Loucy (cell line): ENCODE results near the gene HIRA.

ENCODE experiments used
- H2AFZ ChIP-seq: fragments of 200-600 bp; sonication (generic); 2 replicates; pipeline ENCODE4 v1.6.0; 2016; ENCODE audit warnings: antibody characterized with exemption, mild to moderate bottlenecking, low read length, moderate library complexity
- H3F3A ChIP-seq: fragments of 200-600 bp; 2 replicates; pipeline ENCODE4 v1.6.0; 2016; ENCODE audit warnings: antibody characterized with exemption, low read depth, mild to moderate bottlenecking
- H3K27me3 ChIP-seq: fragments of 200-600 bp; sonication (generic); 2 replicates; pipeline ENCODE4 v1.6.1; 2014; ENCODE audit warnings: low read length, mild to moderate bottlenecking; ENCODE audit not compliant: insufficient read depth, poor library complexity, severe bottlenecking
- H3K36me3 ChIP-seq: fragments of 200-600 bp; sonication (generic); 2 replicates; pipeline ENCODE4 v1.6.1; 2016; ENCODE audit warnings: low read length; ENCODE audit not compliant: insufficient read depth
- H3K4me1 ChIP-seq: fragments of 200-600 bp; sonication (generic); 2 replicates; pipeline ENCODE4 v1.5.1; 2014; ENCODE audit warnings: low read length, mild to moderate bottlenecking; ENCODE audit not compliant: insufficient read depth, poor library complexity, severe bottlenecking
- H3K4me2 ChIP-seq: fragments of 200-600 bp; sonication (generic); 2 replicates; pipeline ENCODE4 v1.6.0; 2014; ENCODE audit warnings: antibody characterized with exemption, low read length, low read depth, mild to moderate bottlenecking; ENCODE audit not compliant: poor library complexity, severe bottlenecking
- H3K4me3 ChIP-seq: fragments of 200-600 bp; sonication (generic); 2 replicates; pipeline ENCODE4 v1.5.1; 2014; ENCODE audit warnings: low read length, mild to moderate bottlenecking, mixed read lengths; ENCODE audit not compliant: poor library complexity, severe bottlenecking
- H3K79me2 ChIP-seq: fragments of 200-600 bp; sonication (generic); 2 replicates; pipeline ENCODE4 v1.6.1; 2014; ENCODE audit warnings: low read length; ENCODE audit not compliant: insufficient read depth
- H3K9ac ChIP-seq: fragments of 200-600 bp; sonication (generic); 2 replicates; pipeline ENCODE4 v1.6.0; 2014; ENCODE audit warnings: mild to moderate bottlenecking, low read depth, low read length, moderate library complexity; ENCODE audit not compliant: poor library complexity, severe bottlenecking
- H3K9me2 ChIP-seq: fragments of 200-600 bp; sonication (generic); replicated peaks from 2 replicates; pipeline ENCODE4 v1.6.1; 2016; ENCODE audit warnings: low read depth, low read length, mixed read lengths
- H3K9me3 ChIP-seq: fragments of 200-600 bp; sonication (generic); 2 replicates; pipeline ENCODE4 v1.6.1; 2014; ENCODE audit warnings: mild to moderate bottlenecking, antibody characterized with exemption, low read length, low read depth; ENCODE audit not compliant: insufficient read depth
- H4K20me1 ChIP-seq: fragments of 200-600 bp; sonication (generic); 2 replicates; pipeline ENCODE4 v1.6.0; 2014; ENCODE audit warnings: antibody characterized with exemption, low read length, mild to moderate bottlenecking; ENCODE audit not compliant: insufficient read depth, poor library complexity, severe bottlenecking
- EZH2phosphoT487 ChIP-seq: fragments of 200-600 bp; IDR thresholded peaks from 2 replicates; pipeline ENCODE4 v1.6.1; 2018; ENCODE audit warnings: antibody characterized with exemption, mild to moderate bottlenecking, moderate library complexity, borderline replicate concordance
- TF ChIP-seq, protein P1 (sequence below): fragments of 200-600 bp; sonication (generic); conservative IDR thresholded peaks from 2 replicates; pipeline ENCODE4 v1.5.1; 2014; ENCODE audit warnings: mild to moderate bottlenecking, antibody characterized with exemption, low read length

The HIRA gene, protein sequence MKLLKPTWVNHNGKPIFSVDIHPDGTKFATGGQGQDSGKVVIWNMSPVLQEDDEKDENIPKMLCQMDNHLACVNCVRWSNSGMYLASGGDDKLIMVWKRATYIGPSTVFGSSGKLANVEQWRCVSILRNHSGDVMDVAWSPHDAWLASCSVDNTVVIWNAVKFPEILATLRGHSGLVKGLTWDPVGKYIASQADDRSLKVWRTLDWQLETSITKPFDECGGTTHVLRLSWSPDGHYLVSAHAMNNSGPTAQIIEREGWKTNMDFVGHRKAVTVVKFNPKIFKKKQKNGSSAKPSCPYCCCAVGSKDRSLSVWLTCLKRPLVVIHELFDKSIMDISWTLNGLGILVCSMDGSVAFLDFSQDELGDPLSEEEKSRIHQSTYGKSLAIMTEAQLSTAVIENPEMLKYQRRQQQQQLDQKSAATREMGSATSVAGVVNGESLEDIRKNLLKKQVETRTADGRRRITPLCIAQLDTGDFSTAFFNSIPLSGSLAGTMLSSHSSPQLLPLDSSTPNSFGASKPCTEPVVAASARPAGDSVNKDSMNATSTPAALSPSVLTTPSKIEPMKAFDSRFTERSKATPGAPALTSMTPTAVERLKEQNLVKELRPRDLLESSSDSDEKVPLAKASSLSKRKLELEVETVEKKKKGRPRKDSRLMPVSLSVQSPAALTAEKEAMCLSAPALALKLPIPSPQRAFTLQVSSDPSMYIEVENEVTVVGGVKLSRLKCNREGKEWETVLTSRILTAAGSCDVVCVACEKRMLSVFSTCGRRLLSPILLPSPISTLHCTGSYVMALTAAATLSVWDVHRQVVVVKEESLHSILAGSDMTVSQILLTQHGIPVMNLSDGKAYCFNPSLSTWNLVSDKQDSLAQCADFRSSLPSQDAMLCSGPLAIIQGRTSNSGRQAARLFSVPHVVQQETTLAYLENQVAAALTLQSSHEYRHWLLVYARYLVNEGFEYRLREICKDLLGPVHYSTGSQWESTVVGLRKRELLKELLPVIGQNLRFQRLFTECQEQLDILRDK

DNA sequence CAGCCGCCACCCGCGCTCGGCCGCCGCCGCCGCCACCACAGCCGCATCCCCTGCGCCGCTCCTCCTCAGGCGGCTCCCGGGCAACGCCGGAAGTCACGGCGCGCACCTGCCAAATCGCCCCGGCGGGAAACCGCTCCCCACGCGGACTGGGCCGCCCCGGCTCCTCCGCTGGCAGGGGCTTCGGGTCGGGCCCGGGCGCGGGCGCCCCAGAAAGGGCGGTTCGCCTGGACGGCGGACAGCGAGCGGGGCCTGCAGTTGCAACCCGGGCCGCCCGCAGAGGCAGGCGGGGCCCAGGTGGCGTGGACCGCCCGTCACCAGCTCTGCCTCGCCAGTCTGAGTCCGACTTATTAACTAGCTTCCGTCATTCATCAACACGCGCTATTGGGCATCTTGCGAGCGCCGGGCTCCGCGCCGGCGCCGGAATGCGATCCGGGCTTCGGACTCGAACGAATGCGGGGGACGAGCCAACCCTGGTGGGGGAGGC lies at the start of gene HIRA:
Gene HIRA (minus strand): TSS at position 85 of the 484 bp plus-strand sequence. CDS start 257 bp downstream, outside the sequence.
- H3K79me2 ChIP-seq: peaks cover 59% of the 10 kb centered on the region
- no peaks in the 10 kb centered on the region for H3F3A ChIP-seq
- peak within 1 kb of the TSS; percentile 93 for H3K4me3 ChIP-seq
- peak within 1 kb of the TSS; percentile 96 for H3K9ac ChIP-seq
- TF ChIP-seq, protein P1, sequence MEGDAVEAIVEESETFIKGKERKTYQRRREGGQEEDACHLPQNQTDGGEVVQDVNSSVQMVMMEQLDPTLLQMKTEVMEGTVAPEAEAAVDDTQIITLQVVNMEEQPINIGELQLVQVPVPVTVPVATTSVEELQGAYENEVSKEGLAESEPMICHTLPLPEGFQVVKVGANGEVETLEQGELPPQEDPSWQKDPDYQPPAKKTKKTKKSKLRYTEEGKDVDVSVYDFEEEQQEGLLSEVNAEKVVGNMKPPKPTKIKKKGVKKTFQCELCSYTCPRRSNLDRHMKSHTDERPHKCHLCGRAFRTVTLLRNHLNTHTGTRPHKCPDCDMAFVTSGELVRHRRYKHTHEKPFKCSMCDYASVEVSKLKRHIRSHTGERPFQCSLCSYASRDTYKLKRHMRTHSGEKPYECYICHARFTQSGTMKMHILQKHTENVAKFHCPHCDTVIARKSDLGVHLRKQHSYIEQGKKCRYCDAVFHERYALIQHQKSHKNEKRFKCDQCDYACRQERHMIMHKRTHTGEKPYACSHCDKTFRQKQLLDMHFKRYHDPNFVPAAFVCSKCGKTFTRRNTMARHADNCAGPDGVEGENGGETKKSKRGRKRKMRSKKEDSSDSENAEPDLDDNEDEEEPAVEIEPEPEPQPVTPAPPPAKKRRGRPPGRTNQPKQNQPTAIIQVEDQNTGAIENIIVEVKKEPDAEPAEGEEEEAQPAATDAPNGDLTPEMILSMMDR: no peak
- no peak for TF ChIP-seq EZH2phosphoT487
- H3K36me3 ChIP-seq: peaks cover 12% of the 10 kb centered on the region; the same call in 1 of the 2 replicates
- peaks cover 32% of the 10 kb centered on the region for H3K4me1 ChIP-seq
- peak within 1 kb of the TSS; percentile 89 for H2AFZ ChIP-seq
- no peaks in the 10 kb centered on the region for H3K9me2 ChIP-seq
- H3K9me3 ChIP-seq: no peaks in the 10 kb centered on the region
- H3K27me3 ChIP-seq: no peaks in the 10 kb centered on the region
- H4K20me1 ChIP-seq: peaks cover 35% of the 10 kb centered on the region
- H3K4me2 ChIP-seq: peak within 1 kb of the TSS; percentile 85

DNA sequence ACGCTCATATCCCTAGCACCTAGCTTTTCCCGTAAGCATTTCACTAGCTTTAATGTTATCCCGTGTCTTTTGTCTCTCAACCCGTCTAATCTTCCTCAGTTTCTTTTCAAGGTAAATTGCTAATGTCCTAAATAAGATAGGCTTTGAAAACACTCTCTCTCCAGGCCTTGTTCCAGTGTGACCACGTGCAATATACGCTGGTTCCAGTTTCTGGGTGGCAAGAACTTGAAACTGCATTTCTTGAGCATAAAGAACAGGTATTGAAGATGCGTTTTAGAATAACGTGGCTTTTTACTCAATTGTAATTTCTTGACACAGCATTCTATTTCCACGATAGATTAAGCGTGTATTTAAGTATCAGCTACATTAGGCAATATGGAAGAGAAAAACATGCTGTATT lies 49.3 kb upstream of the HIRA start:
- Histone ChIP-seq H3K9ac (peak overlapping the region; percentile 74), H3F3A (no peaks in the 10 kb centered on the region), H3K4me2 (peak overlapping the region; percentile 76), H3K4me3 (peak overlapping the region; percentile 82), H3K4me1 (peaks cover 31% of the 10 kb centered on the region), H3K79me2 (peaks cover 87% of the 10 kb centered on the region), H3K27me3 (no peaks in the 10 kb centered on the region), H4K20me1 (peaks cover 28% of the 10 kb centered on the region), H3K36me3 (peaks cover 31% of the 10 kb centered on the region), H3K9me3 (no peaks in the 10 kb centered on the region), H3K9me2 (no peaks in the 10 kb centered on the region), H2AFZ (no peak overlapping the region)
- TF ChIP-seq, protein P1: no peak
- no peak for TF ChIP-seq EZH2phosphoT487

DNA sequence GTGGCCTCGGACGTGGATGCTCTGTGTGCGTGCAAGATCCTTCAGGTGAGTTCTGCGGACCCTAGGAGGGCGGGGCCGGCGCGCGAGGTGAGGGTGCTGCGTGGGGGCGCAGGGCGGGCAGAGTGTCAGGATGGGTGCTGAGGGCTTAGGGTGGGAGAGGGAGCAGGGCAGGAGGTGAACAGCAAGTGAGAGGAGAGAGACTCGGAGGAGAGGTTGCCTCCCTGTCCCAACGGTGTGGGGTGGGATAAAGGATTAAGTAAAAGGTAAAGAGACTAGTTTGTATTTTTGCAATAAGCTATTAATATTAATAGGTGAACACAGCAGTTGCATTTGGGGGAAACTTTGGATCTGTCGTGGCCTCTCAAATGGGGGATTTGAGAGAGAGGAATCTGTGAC lies 48.6 kb upstream of the HIRA start:
- Histone ChIP-seq H3K4me3 (peak overlapping the region; percentile 82), H4K20me1 (peaks cover 28% of the 10 kb centered on the region), H3K36me3 (peaks cover 25% of the 10 kb centered on the region; the same call in 1 of the 2 replicates), H3K79me2 (peaks cover 87% of the 10 kb centered on the region), H3K9me3 (no peaks in the 10 kb centered on the region), H2AFZ (peak overlapping the region; percentile 74), H3K9me2 (no peaks in the 10 kb centered on the region), H3K9ac (peak overlapping the region; percentile 74), H3K4me2 (peak overlapping the region; percentile 76), H3F3A (no peaks in the 10 kb centered on the region), H3K4me1 (peaks cover 33% of the 10 kb centered on the region), H3K27me3 (no peaks in the 10 kb centered on the region)
- TF ChIP-seq, protein P1: no peak
- TF ChIP-seq EZH2phosphoT487: no peak
